SK-N-SH treated with all-trans-retinoic acid at 6 μM for 48 hours (cell line): ENCODE data around the gene PPL.

Experiments used
- ATAC-seq: fragments of 200-7000 bp; cut with Tn5 transposase; 3 replicates; pipeline ENCODE4 v1.9.1; 2020; ENCODE audit warnings: mild to moderate bottlenecking, moderate library complexity
- BACH2 ChIP-seq: fragments of 250-450 bp; sonication (Bioruptor Pico); IDR thresholded peaks from 2 replicates; pipeline ENCODE4 v1.9.0; 2021; ENCODE audit warnings: mild to moderate bottlenecking, borderline replicate concordance
- CREB5 ChIP-seq: fragments of 250-450 bp; sonication (Bioruptor Pico); IDR thresholded peaks from 2 replicates; pipeline ENCODE4 v1.5.1; 2020; ENCODE audit warnings: low read depth, mild to moderate bottlenecking, moderate library complexity
- CSDC2 ChIP-seq: fragments of 250-450 bp; sonication (Bioruptor Pico); IDR thresholded peaks from 2 replicates; pipeline ENCODE4 v1.5.0; 2020; ENCODE audit warnings: mild to moderate bottlenecking, moderate library complexity
- CSRNP3 ChIP-seq: fragments of 250-450 bp; sonication (Bioruptor Pico); IDR thresholded peaks from 2 replicates; pipeline ENCODE4 v1.5.1; 2021; ENCODE audit warnings: mild to moderate bottlenecking, moderate library complexity
- ESRRG ChIP-seq: fragments of 250-450 bp; sonication (Bioruptor Pico); IDR thresholded peaks from 2 replicates; pipeline ENCODE4 v1.6.1; 2021; ENCODE audit warnings: mild to moderate bottlenecking
- GLIS3 ChIP-seq: fragments of 250-450 bp; sonication (Bioruptor Pico); IDR thresholded peaks from 2 replicates; pipeline ENCODE4 v1.5.0; 2020; ENCODE audit warnings: mild to moderate bottlenecking, moderate library complexity
- ISL1 ChIP-seq: fragments of 250-450 bp; sonication (Bioruptor Pico); IDR thresholded peaks from 2 replicates; pipeline ENCODE4 v2.1.2; 2022; ENCODE audit warnings: mild to moderate bottlenecking, moderate library complexity
- OSR1 ChIP-seq: fragments of 250-450 bp; sonication (Bioruptor Pico); IDR thresholded peaks from 2 replicates; pipeline ENCODE4 v1.8.0; 2022; ENCODE audit warnings: moderate library complexity, mild to moderate bottlenecking, inconsistent platforms
- PATZ1 ChIP-seq: fragments of 250-450 bp; sonication (Bioruptor Pico); IDR thresholded peaks from 2 replicates; pipeline ENCODE4 v1.8.0; 2020; ENCODE audit warnings: mild to moderate bottlenecking, moderate library complexity, borderline replicate concordance
- POU6F1 ChIP-seq: fragments of 250-450 bp; sonication (Bioruptor Pico); IDR thresholded peaks from 2 replicates; pipeline ENCODE4 v1.8.0; 2021; ENCODE audit warnings: low read depth, mild to moderate bottlenecking, moderate library complexity, borderline replicate concordance
- SNAI2 ChIP-seq: fragments of 250-450 bp; sonication (Bioruptor Pico); IDR thresholded peaks from 2 replicates; pipeline ENCODE4 v1.5.0; 2020; ENCODE audit warnings: mild to moderate bottlenecking, moderate library complexity
- TCF4 ChIP-seq: fragments of 250-450 bp; sonication (Bioruptor Pico); IDR thresholded peaks from 2 replicates; pipeline ENCODE4 v1.8.0; 2021; ENCODE audit warnings: mild to moderate bottlenecking, moderate library complexity, borderline replicate concordance
- TOX ChIP-seq: fragments of 250-450 bp; sonication (Bioruptor Pico); IDR thresholded peaks from 2 replicates; pipeline ENCODE4 v1.8.0; 2021; ENCODE audit warnings: mild to moderate bottlenecking, moderate library complexity, borderline replicate concordance
- ZC3H10 ChIP-seq: fragments of 250-450 bp; sonication (Bioruptor Pico); IDR thresholded peaks from 2 replicates; pipeline ENCODE4 v1.5.1; 2021; ENCODE audit warnings: mild to moderate bottlenecking, moderate library complexity
- ZFP3 ChIP-seq: fragments of 250-450 bp; sonication (Bioruptor Pico); IDR thresholded peaks from 2 replicates; pipeline ENCODE4 v1.5.0; 2020; ENCODE audit warnings: mild to moderate bottlenecking, moderate library complexity
- ZFP30 ChIP-seq: fragments of 450-650 bp; formaldehyde crosslinking; IDR thresholded peaks from 2 replicates; pipeline ENCODE4 v1.5.0; 2022; ENCODE audit warnings: mild to moderate bottlenecking, moderate library complexity
- ZNF565 ChIP-seq: fragments of 450-650 bp; formaldehyde crosslinking; conservative IDR thresholded peaks from 2 replicates; pipeline ENCODE4 v1.5.0; 2020; ENCODE audit warnings: low read depth, mild to moderate bottlenecking, moderate library complexity
- ZNF70 ChIP-seq: fragments of 450-650 bp; formaldehyde crosslinking; IDR thresholded peaks from 2 replicates; pipeline ENCODE4 v1.5.0; 2020; ENCODE audit warnings: mild to moderate bottlenecking, moderate library complexity
- ZNF8 ChIP-seq: fragments of 450-650 bp; formaldehyde crosslinking; IDR thresholded peaks from 2 replicates; pipeline ENCODE4 v1.5.0; 2020; ENCODE audit warnings: mild to moderate bottlenecking, moderate library complexity

Gene PPL

GRCh38 chr16:4847774-4848587 lies 89.0 kb downstream of the PPL start:
- TF ChIP-seq ESRRG (CRISPR knock-in tag), result no peak
- TF ChIP-seq, all 23 proteins: peak for 0
- peak; percentile 11 for ATAC-seq

GRCh38 chr16:4846901-4847773 lies 89.8 kb downstream of the PPL start, which contains the start of the genes GLYR1 and UBN1:
Gene GLYR1, minus strand, starts transcription at chr16:4847288. Its CDS starts 23 bp downstream, at chr16:4847265.
Gene UBN1, plus strand, starts transcription at chr16:4847481. Its CDS starts 5,437 bp downstream, at chr16:4852918.
- TF ChIP-seq ZFP30 (CRISPR knock-in tag) (no peak), ISL1 (CRISPR knock-in tag) (no peak), SNAI2 (CRISPR knock-in tag) (no peak), ZFP3 (CRISPR knock-in tag) (no peak), TCF4 (CRISPR knock-in tag) (no peak)
- TF ChIP-seq, all 23 proteins: peak for 0
- peak; percentile 95 for ATAC-seq

GRCh38 chr16:4846503-4846900 lies 90.4 kb downstream of the PPL start:
- peak; percentile 72 for ATAC-seq
- TF ChIP-seq TOX, result no peak
- no peak for TF ChIP-seq ZNF70 (CRISPR knock-in tag)
- no peak for TF ChIP-seq ISL1 (CRISPR knock-in tag)
- no peak for TF ChIP-seq CREB5
- no peak for TF ChIP-seq CSRNP3
- no peak for TF ChIP-seq ZNF8 (CRISPR knock-in tag)
- TF ChIP-seq PATZ1 (CRISPR knock-in tag), result no peak
- no peak for TF ChIP-seq ZC3H10
- no peak for TF ChIP-seq GLIS3
- TF ChIP-seq ESRRG (CRISPR knock-in tag), result no peak

GRCh38 chr16:4840984-4841383 lies 96.0 kb downstream of the PPL start:
- TF ChIP-seq ZFP30 (CRISPR knock-in tag) (no peak), CSDC2 (CRISPR knock-in tag) (no peak), TCF4 (CRISPR knock-in tag) (no peak), ISL1 (CRISPR knock-in tag) (no peak), ZNF565 (CRISPR knock-in tag) (no peak), BACH2 (CRISPR knock-in tag) (no peak), ZNF8 (CRISPR knock-in tag) (no peak), PATZ1 (CRISPR knock-in tag) (no peak), SNAI2 (CRISPR knock-in tag) (no peak), OSR1 (CRISPR knock-in tag) (no peak)
- TF ChIP-seq, all 23 proteins: peak for 0
- no peak for ATAC-seq

- no peak for ATAC-seq
- TF ChIP-seq TCF4 (CRISPR knock-in tag) (no peak), PATZ1 (CRISPR knock-in tag) (no peak), TOX (no peak), POU6F1 (CRISPR knock-in tag) (no peak)
These were observed 97.0 kb downstream of the PPL start for GRCh38 chr16:4839942-4840341.
